ENCODE data around the gene USPL1.
A peak's percentile ranks its signal among the peaks of the same experiment; 100 is the strongest.
"Not testable (repeated sequence)": the region's sequence is repeated elsewhere in the genome, so short reads cannot be mapped to it uniquely, and the experiment has no call there.

USPL1 gene

GRCh38 chr13:30639671-30640070, 22.0 kb downstream of the USPL1 start:
- 0 out of 22 replicates have a peak, but pooled peaks cover 0 to 1% (median 0%) of the 10 kb centered on the region in 11 experiments for H3K9me3 ChIP-seq (replicated peaks in 1 of 11)
- H3K36me3 ChIP-seq, result peaks cover 68 to 100% (median 94%) of the 10 kb centered on the region in 11 experiments
- TF ChIP-seq Cebpa-rat (IDR thresholded peaks at IDR 0.05), result no peak

GRCh38 chr13:30641173-30641572, 23.5 kb downstream of the USPL1 start:
- H4K20me1 ChIP-seq, result peaks cover 21 to 99% (median 73%) of the 10 kb centered on the region in 11 experiments; a peak in 20 of 22 replicates
- H3K36me3 ChIP-seq, result peaks cover 82 to 100% (median 97%) of the 10 kb centered on the region in 11 experiments
- H3K9ac ChIP-seq; H3K27ac ChIP-seq; H3K4me3 ChIP-seq; H3K4me2 ChIP-seq; H3K9me3 ChIP-seq (replicated peaks in 1 of 11); H3K27me3 ChIP-seq: not testable (repeated sequence)
- peaks cover 0 to 12% (median 0%) of the 10 kb centered on the region in 10 experiments; a peak in 4 of 20 replicates for H3K4me1 ChIP-seq

More at GRCh38 chr13:30639671-30640070, 22.0 kb downstream of the USPL1 start:
- H3K27ac ChIP-seq, result no peak overlapping the region
- no peak overlapping the region for H3K9ac ChIP-seq
- H3K4me3 ChIP-seq, result no peak overlapping the region
- no peaks in the 10 kb centered on the region for H3K27me3 ChIP-seq
- peaks cover 0 to 18% (median 0%) of the 10 kb centered on the region in 10 experiments; a peak in 4 of 20 replicates for H3K4me1 ChIP-seq
- H3K4me2 ChIP-seq, result no peak overlapping the region
- H4K20me1 ChIP-seq, result peaks cover 32 to 99% (median 75%) of the 10 kb centered on the region in 11 experiments; a peak in 20 of 22 replicates

- H3K27ac ChIP-seq, result no peak overlapping the region
- peaks cover 97 to 100% (median 100%) of the 10 kb centered on the region in 11 experiments for H3K36me3 ChIP-seq
- no peaks in the 10 kb centered on the region for H3K4me1 ChIP-seq
- H3K9me3 ChIP-seq (replicated peaks in 1 of 11), result no peaks in the 10 kb centered on the region
- no peaks in the 10 kb centered on the region for H3K27me3 ChIP-seq
- H3K9ac ChIP-seq, result no peak overlapping the region
- peaks cover 0 to 96% (median 41%) of the 10 kb centered on the region in 11 experiments; a peak in 17 of 22 replicates for H4K20me1 ChIP-seq
- H3K4me3 ChIP-seq, result no peak overlapping the region
- H3K4me2 ChIP-seq, result no peak overlapping the region
- no peak for TF ChIP-seq Cebpa-rat (IDR thresholded peaks at IDR 0.05)
Measured at GRCh38 chr13:30645629-30646028, 27.9 kb downstream of the USPL1 start.

DNA sequence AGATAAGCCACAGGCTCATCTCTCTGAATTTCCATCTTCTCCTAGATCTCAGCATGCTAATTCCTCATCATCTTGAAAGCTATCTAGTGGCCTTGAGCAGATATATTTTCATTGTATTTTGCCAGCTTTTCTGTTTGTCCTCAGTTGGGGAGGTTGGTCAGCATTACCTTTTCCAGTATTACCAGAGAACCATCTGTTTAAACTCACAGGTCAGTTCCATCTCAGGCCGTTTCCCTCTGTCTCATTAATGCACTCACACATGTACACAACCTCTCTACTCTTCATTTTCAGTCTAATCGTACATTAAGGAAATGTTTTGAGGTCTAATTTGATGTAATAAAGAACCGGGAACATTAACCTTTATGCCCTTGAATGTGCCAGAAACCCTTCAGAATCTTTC, 29.7 kb downstream of the USPL1 start:
- no peaks in the 10 kb centered on the region for H3K9me3 ChIP-seq (replicated peaks in 1 of 11)
- H3K4me1 ChIP-seq, result peaks cover 0 to 7% (median 3%) of the 10 kb centered on the region in 10 experiments; a peak in 9 of 20 replicates
- H3K27ac ChIP-seq, result no peak overlapping the region
- no peak for TF ChIP-seq Cebpa-rat (IDR thresholded peaks at IDR 0.05)
- H3K36me3 ChIP-seq, result peaks cover 92 to 100% (median 97%) of the 10 kb centered on the region in 11 experiments
- H3K27me3 ChIP-seq, result no peaks in the 10 kb centered on the region
- no peak overlapping the region; a peak in 1 of 22 replicates for H3K9ac ChIP-seq
- peaks cover 0 to 85% (median 37%) of the 10 kb centered on the region in 11 experiments; a peak in 15 of 22 replicates for H4K20me1 ChIP-seq
- no peak overlapping the region for H3K4me2 ChIP-seq
- no peak overlapping the region for H3K4me3 ChIP-seq

DNA sequence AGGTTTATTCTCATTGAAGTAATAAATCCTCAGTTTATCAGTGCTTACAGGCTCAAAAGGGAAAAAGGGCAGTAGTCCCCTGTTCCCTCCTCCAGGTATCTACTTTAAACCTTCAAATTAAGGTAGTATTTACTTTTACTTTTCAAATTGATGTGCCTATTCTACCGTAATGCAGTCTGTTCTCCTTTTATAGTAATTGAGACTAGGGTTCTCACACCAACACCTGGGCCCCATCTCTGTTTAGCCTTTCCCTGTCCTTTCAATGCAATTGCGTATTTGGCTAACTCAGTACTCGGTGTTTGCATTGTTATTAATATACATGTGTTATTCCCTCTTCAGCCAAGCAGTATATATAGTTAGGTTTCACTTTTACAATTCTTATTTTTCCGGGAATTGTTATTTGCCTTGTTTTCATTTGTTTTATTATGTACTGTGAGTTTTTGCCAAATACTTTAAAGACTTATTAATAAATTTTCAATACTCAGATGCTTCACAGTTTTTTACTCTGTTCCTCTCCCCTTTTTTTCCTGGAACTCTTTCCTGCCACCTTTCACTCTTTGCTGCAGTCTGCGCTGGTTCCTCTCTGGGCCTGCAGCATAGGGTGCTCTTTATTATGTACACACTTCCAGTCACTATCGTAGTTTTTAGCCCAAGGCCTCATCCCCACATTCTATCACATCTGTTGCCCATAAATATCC, 30.3 kb downstream of the USPL1 start:
- H3K36me3 ChIP-seq, result peaks cover 91 to 100% (median 97%) of the 10 kb centered on the region in 11 experiments
- no peak for TF ChIP-seq Cebpa-rat (IDR thresholded peaks at IDR 0.05)
- no peak overlapping the region for H3K9ac ChIP-seq
- peaks cover 0 to 11% (median 5%) of the 10 kb centered on the region in 10 experiments; a peak in 9 of 20 replicates for H3K4me1 ChIP-seq
- no peaks in the 10 kb centered on the region for H3K9me3 ChIP-seq (replicated peaks in 1 of 11)
- no peak overlapping the region for H3K4me2 ChIP-seq
- peaks cover 0 to 79% (median 39%) of the 10 kb centered on the region in 11 experiments; a peak in 15 of 22 replicates for H4K20me1 ChIP-seq
- no peaks in the 10 kb centered on the region for H3K27me3 ChIP-seq
- no peak overlapping the region for H3K4me3 ChIP-seq
- no peak overlapping the region for H3K27ac ChIP-seq

DNA sequence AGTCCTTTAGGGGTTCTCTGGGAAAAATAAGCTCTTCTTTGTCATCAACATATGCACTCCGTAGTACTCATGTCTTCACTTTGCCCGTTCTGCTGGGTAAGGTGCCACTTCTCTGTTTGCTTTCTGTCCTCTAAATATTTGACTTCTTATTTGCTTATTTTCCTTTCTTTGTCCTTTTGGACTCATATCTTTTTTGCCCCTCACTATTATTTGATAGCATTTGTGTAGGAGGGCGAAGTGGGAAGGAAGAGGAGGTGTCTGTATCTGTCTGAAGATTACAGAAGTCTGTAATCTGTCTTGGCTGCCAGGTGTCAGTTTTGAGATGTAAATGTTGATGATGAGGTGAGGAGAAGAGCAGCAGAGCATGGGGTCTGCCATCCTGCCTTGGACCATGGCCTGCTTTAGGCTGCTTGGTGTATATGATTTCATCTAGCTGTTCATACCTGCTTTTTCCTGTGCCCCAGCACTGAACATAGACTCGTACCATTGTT, 30.8 kb downstream of the USPL1 start:
- peaks cover 91 to 100% (median 97%) of the 10 kb centered on the region in 11 experiments for H3K36me3 ChIP-seq
- H3K9ac ChIP-seq, result no peak overlapping the region
- H4K20me1 ChIP-seq, result peaks cover 0 to 74% (median 35%) of the 10 kb centered on the region in 11 experiments; a peak in 15 of 22 replicates

GRCh38 chr13:30651648-30652047, 33.9 kb downstream of the USPL1 start:
- peak overlapping the region in 2 of 11 experiments; percentile 7 to 17; a peak in 2 of 22 replicates for H3K27ac ChIP-seq
- H4K20me1 ChIP-seq, result peaks cover 0 to 56% (median 8%) of the 10 kb centered on the region in 11 experiments; a peak in 12 of 22 replicates
- H3K9me3 ChIP-seq (replicated peaks in 1 of 11); H3K9ac ChIP-seq; H3K27me3 ChIP-seq; H3K4me3 ChIP-seq: not testable (repeated sequence)
- H3K4me2 ChIP-seq, result peak overlapping the region in 1 of 11 experiments; percentile 24; a peak in 1 of 22 replicates
- peaks cover 0 to 11% (median 5%) of the 10 kb centered on the region in 10 experiments; a peak in 9 of 20 replicates for H3K4me1 ChIP-seq
- H3K36me3 ChIP-seq, result peaks cover 91 to 100% (median 97%) of the 10 kb centered on the region in 11 experiments

More for the DNA sequence above, 30.8 kb downstream of the USPL1 start:
- H3K27me3 ChIP-seq, result no peaks in the 10 kb centered on the region
- no peak overlapping the region for H3K4me3 ChIP-seq
- H3K4me2 ChIP-seq, result no peak overlapping the region
- no peak overlapping the region for H3K27ac ChIP-seq
- no peak for TF ChIP-seq Cebpa-rat (IDR thresholded peaks at IDR 0.05)
- H3K4me1 ChIP-seq, result peaks cover 0 to 11% (median 5%) of the 10 kb centered on the region in 10 experiments; a peak in 9 of 20 replicates
- H3K9me3 ChIP-seq (replicated peaks in 1 of 11), result no peaks in the 10 kb centered on the region

DNA sequence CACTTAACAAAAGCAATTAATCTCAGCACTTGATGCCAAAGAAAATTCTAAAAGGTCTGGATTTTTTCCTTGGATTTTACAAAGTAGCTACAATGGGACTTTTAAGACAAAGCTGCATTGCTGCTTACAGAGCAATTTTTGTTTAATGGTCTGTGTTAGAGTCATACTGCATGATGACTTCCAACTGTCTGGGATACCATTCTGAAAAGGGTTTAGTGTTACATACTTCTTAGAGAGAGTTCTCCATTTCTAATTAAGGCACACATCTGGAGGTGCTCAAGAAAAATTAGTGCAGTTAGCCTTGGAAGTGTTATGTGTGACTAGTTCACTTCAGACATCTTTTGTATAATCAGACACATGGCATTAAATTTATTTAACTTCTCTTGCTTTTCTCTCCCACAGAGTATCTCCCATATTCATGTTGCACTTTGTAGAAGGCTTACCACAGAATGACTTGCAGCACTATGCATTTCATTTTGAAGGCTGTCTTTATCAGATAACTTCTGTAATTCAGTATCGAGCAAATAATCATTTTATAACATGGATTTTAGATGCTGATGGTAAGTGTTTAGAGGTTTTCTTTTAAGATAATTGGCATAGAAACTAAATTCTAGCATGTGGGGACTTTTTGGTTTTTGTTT, 35.1 kb downstream of the USPL1 start:
- peaks cover 0 to 15% (median 7%) of the 10 kb centered on the region in 10 experiments; a peak in 9 of 20 replicates for H3K4me1 ChIP-seq
- peak overlapping the region in 1 of 11 experiments; percentile 17; a peak in 1 of 22 replicates for H3K27ac ChIP-seq
- no peak for TF ChIP-seq Cebpa-rat (IDR thresholded peaks at IDR 0.05)
- peaks cover 89 to 100% (median 97%) of the 10 kb centered on the region in 11 experiments for H3K36me3 ChIP-seq
- H3K4me3 ChIP-seq, result no peak overlapping the region
- H3K27me3 ChIP-seq, result no peaks in the 10 kb centered on the region
- no peak overlapping the region for H3K9ac ChIP-seq
- H4K20me1 ChIP-seq, result peaks cover 0 to 44% (median 6%) of the 10 kb centered on the region in 11 experiments; a peak in 11 of 22 replicates
- no peak overlapping the region for H3K4me2 ChIP-seq
- peaks cover 0 to 5% (median 0%) of the 10 kb centered on the region in 11 experiments; a peak in 3 of 22 replicates for H3K9me3 ChIP-seq (replicated peaks in 1 of 11)

DNA sequence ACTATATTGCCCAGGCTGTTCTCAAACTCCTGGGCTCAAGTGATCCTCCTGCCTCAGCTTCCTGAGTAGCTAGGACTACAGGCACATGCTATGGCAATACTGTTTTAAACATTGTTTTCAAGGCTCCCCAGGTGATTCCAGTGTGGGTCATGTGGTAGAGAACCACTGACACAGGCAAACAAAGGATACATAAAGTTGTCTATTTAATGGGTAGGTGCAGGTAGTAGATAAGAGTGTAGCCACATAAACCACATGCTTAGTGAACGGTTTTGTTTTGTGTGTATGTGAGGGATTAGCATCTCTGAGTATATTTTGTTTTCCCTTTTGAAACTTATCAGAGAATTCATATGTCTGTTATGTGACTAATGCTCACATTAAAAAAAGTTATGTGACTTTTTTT, 36.7 kb downstream of the USPL1 start:
- H3K9me3 ChIP-seq (replicated peaks in 1 of 11), result peaks cover 0 to 17% (median 6%) of the 10 kb centered on the region in 11 experiments; a peak in 9 of 22 replicates
- H3K4me1 ChIP-seq, result peaks cover 12 to 29% (median 20%) of the 10 kb centered on the region in 10 experiments
- peaks cover 86 to 100% (median 96%) of the 10 kb centered on the region in 11 experiments for H3K36me3 ChIP-seq
- peaks cover 0 to 32% (median 0%) of the 10 kb centered on the region in 11 experiments; a peak in 9 of 22 replicates for H4K20me1 ChIP-seq
- no peaks in the 10 kb centered on the region for H3K27me3 ChIP-seq
- no peak overlapping the region for H3K4me3 ChIP-seq
- H3K9ac ChIP-seq, result no peak overlapping the region
- no peak overlapping the region for H3K27ac ChIP-seq
- TF ChIP-seq Cebpa-rat (IDR thresholded peaks at IDR 0.05), result no peak
- no peak overlapping the region for H3K4me2 ChIP-seq

Measured in BLaER1 treated with 17β-estradiol and CSF1 and Interleukin-3, amounts not matched to agents 10 nM and 100 nM (cell line).